Neuronal stem cell (in vitro differentiated cells): ENCODE data around the gene DPP6.

ENCODE experiments used
- DNase-seq: peaks from one replicate; pipeline ENCODE4 v3.0.0-alpha.2; 2013; ENCODE audit warnings: low spot score
- H2AFZ ChIP-seq: one replicate; pipeline ENCODE4 v1.6.1; 2013; ENCODE audit warnings: mild to moderate bottlenecking, low read length, inconsistent platforms
- H2AK5ac ChIP-seq: 2 replicates; pipeline ENCODE4 v1.6.1; 2013; ENCODE audit warnings: low read depth, mild to moderate bottlenecking, inconsistent platforms, low read length, moderate library complexity, mixed read lengths
- H2BK120ac ChIP-seq: 2 replicates; pipeline ENCODE4 v1.6.1; 2013; ENCODE audit warnings: low read depth, mild to moderate bottlenecking, inconsistent platforms, low read length, moderate library complexity, mixed read lengths
- H2BK12ac ChIP-seq: one replicate; pipeline ENCODE4 v1.6.1; 2013; ENCODE audit warnings: low read length, inconsistent platforms
- H2BK15ac ChIP-seq: 2 replicates; pipeline ENCODE4 v1.6.1; 2013; ENCODE audit warnings: mild to moderate bottlenecking, low read length, inconsistent platforms, mixed read lengths
- H2BK5ac ChIP-seq: one replicate; pipeline ENCODE4 v1.6.1; 2013; ENCODE audit warnings: inconsistent platforms, mild to moderate bottlenecking, low read length, moderate library complexity
- H3K14ac ChIP-seq: one replicate; pipeline ENCODE4 v1.6.1; 2013; ENCODE audit warnings: low read length, inconsistent platforms
- H3K18ac ChIP-seq: 2 replicates; pipeline ENCODE4 v1.6.1; 2013; ENCODE audit warnings: low read length, inconsistent platforms
- H3K23ac ChIP-seq: 2 replicates; pipeline ENCODE4 v1.6.1; 2013; ENCODE audit warnings: low read depth, mild to moderate bottlenecking, mixed read lengths, low read length, inconsistent platforms; ENCODE audit not compliant: poor library complexity
- H3K27ac ChIP-seq: replicated peaks from 3 replicates; pipeline ENCODE4 v1.5.1; 2013; ENCODE audit warnings: low read length, inconsistent platforms
- H3K27me3 ChIP-seq, 3 experiments: 2 replicates each; pipeline ENCODE4 v1.6.1; 2013; ENCODE audit warnings: low read length in 3 of 3, mild to moderate bottlenecking in 2 of 3, inconsistent platforms in 1 of 3, low read depth in 1 of 3, mixed read lengths in 1 of 3, moderate library complexity in 1 of 3; ENCODE audit not compliant: control insufficient read depth in 3 of 3, insufficient read depth in 3 of 3
- H3K36me3 ChIP-seq, 2 donors: replicated peaks in 1 of 2; 2 replicates each; pipeline ENCODE4 v1.6.1; 2013; ENCODE audit warnings: low read length in 2 of 2; ENCODE audit not compliant: control insufficient read depth in 2 of 2, insufficient read depth in 2 of 2
- H3K4ac ChIP-seq: 2 replicates; pipeline ENCODE4 v1.6.1; 2013; ENCODE audit warnings: inconsistent platforms, mild to moderate bottlenecking, low read length, moderate library complexity
- H3K4me1 ChIP-seq, 2 donors: 1 replicate in 1 of 2; 2 replicates in 1 of 2; pipeline ENCODE4 v1.6.1; 2013; ENCODE audit warnings: low read length in 2 of 2, low read depth in 1 of 2; ENCODE audit not compliant: control insufficient read depth in 2 of 2, insufficient read depth in 1 of 2
- H3K4me2 ChIP-seq: one replicate; pipeline ENCODE4 v1.6.1; 2013; ENCODE audit warnings: mild to moderate bottlenecking, low read length, inconsistent platforms; ENCODE audit not compliant: insufficient read depth, poor library complexity, severe bottlenecking
- H3K4me3 ChIP-seq, 2 donors: 2 replicates each; pipeline ENCODE4 v1.5.1; 2013; ENCODE audit warnings: low read length in 2 of 2, mild to moderate bottlenecking in 2 of 2, inconsistent platforms in 1 of 2, moderate library complexity in 1 of 2
- H3K79me1 ChIP-seq: one replicate; pipeline ENCODE4 v1.6.1; 2013; ENCODE audit warnings: low read depth, mild to moderate bottlenecking, inconsistent platforms, low read length, moderate library complexity
- H3K9ac ChIP-seq: one replicate; pipeline ENCODE4 v1.6.1; 2013; ENCODE audit warnings: mild to moderate bottlenecking, low read depth, low read length, inconsistent platforms; ENCODE audit not compliant: poor library complexity
- H3K9me3 ChIP-seq, 2 donors: replicated peaks in 1 of 2; 2 replicates each; pipeline versions ENCODE3 to v1.6.1; 2013; ENCODE audit warnings: low read length in 2 of 2, mild to moderate bottlenecking in 2 of 2, inconsistent platforms in 1 of 2, low read depth in 1 of 2, mixed read lengths in 1 of 2, moderate library complexity in 1 of 2; ENCODE audit not compliant: control insufficient read depth in 2 of 2, insufficient read depth in 1 of 2
- H4K8ac ChIP-seq: one replicate; pipeline ENCODE4 v1.6.1; 2013; ENCODE audit warnings: low read depth, mild to moderate bottlenecking, inconsistent platforms, low read length, moderate library complexity
- H4K91ac ChIP-seq: one replicate; pipeline ENCODE4 v1.6.1; 2013; ENCODE audit warnings: low read length, low read depth, mild to moderate bottlenecking, inconsistent platforms; ENCODE audit not compliant: poor library complexity
- WGBS, 2 donors: extraction: QIAGEN DNeasy Blood & Tissue Kit; methylation state at CpG; one replicate each; pipeline ENCODE4 v1.1.7; 2013; ENCODE audit warnings: missing lambda C conversion rate in 2 of 2, mixed read lengths in 1 of 2; ENCODE audit not compliant: insufficient read length in 2 of 2, insufficient replicate concordance in 1 of 2; ENCODE audit errors: extremely low coverage in 2 of 2; 5-methylcytosine and 5-hydroxymethylcytosine counted together

Gene DPP6

GRCh38 chr7:154864523-154864891 is 812.3 kb downstream of the DPP6 start:
- H3K4me2 ChIP-seq = no peak overlapping the region
- no peak overlapping the region for H2AK5ac ChIP-seq
- H3K27me3 ChIP-seq = peaks cover 0 to 27% (median 0%) of the 10 kb centered on the region in 3 experiments
- no peak for DNase-seq
- no peak overlapping the region for H2AFZ ChIP-seq
- no peak overlapping the region for H2BK5ac ChIP-seq
- no peaks in the 10 kb centered on the region for H3K36me3 ChIP-seq
- no peak overlapping the region for H3K27ac ChIP-seq
- no CpG with 5 or more reads among the region's 6 CpGs for WGBS, 2 donors
- no peak overlapping the region for H4K8ac ChIP-seq
- no peaks in the 10 kb centered on the region for H3K9me3 ChIP-seq
- H4K91ac ChIP-seq = no peak overlapping the region
- no peak overlapping the region for H3K18ac ChIP-seq
- H2BK12ac ChIP-seq = no peak overlapping the region
- no peak overlapping the region for H2BK15ac ChIP-seq
- H2BK120ac ChIP-seq = no peak overlapping the region
- no peak overlapping the region for H3K23ac ChIP-seq
- H3K4ac ChIP-seq = no peak overlapping the region
- H3K14ac ChIP-seq = no peak overlapping the region
- no peaks in the 10 kb centered on the region for H3K79me1 ChIP-seq
- H3K4me3 ChIP-seq = no peak overlapping the region
- H3K4me1 ChIP-seq = peaks cover 0 to 12% of the 10 kb centered on the region in 2 donors
- no peak overlapping the region for H3K9ac ChIP-seq

GRCh38 chr7:154865984-154866685 is 813.9 kb downstream of the DPP6 start:
- Histone ChIP-seq H4K91ac (no peak overlapping the region), H3K4ac (no peak overlapping the region), H2AFZ (no peak overlapping the region), H3K18ac (peak overlapping the region; percentile 22), H3K9me3 (no peaks in the 10 kb centered on the region), H2BK15ac (no peak overlapping the region), H3K36me3 (no peaks in the 10 kb centered on the region), H3K27me3 (peaks cover 0 to 21% (median 0%) of the 10 kb centered on the region in 3 experiments), H4K8ac (no peak overlapping the region), H2BK120ac (no peak overlapping the region), H3K27ac (no peak overlapping the region), H3K4me2 (no peak overlapping the region), H3K4me1 (peaks cover 0 to 12% of the 10 kb centered on the region in 2 donors), H3K9ac (no peak overlapping the region), H2BK5ac (no peak overlapping the region), H3K14ac (no peak overlapping the region), H3K23ac (no peak overlapping the region), H3K79me1 (no peaks in the 10 kb centered on the region), H2BK12ac (no peak overlapping the region), H3K4me3 (no peak overlapping the region), H2AK5ac (no peak overlapping the region)
- DNase-seq = no peak
- no CpG with 5 or more reads among the region's 14 CpGs for WGBS, 2 donors

GRCh38 chr7:154867068-154867467 is 814.9 kb downstream of the DPP6 start:
- no peaks in the 10 kb centered on the region for H3K9me3 ChIP-seq
- H2BK12ac ChIP-seq = no peak overlapping the region
- no peak overlapping the region for H2BK15ac ChIP-seq
- no peak overlapping the region for H2AK5ac ChIP-seq
- DNase-seq = no peak
- H3K27me3 ChIP-seq = peaks cover 0 to 25% (median 0%) of the 10 kb centered on the region in 3 experiments
- H3K4me1 ChIP-seq = peaks cover 0 to 12% of the 10 kb centered on the region in 2 donors
- H3K36me3 ChIP-seq = no peaks in the 10 kb centered on the region
- H3K14ac ChIP-seq = no peak overlapping the region
- H3K18ac ChIP-seq = no peak overlapping the region
- H3K9ac ChIP-seq = no peak overlapping the region
- H3K4me2 ChIP-seq = no peak overlapping the region
- no peak overlapping the region for H4K8ac ChIP-seq
- no peak overlapping the region for H3K4ac ChIP-seq
- H3K27ac ChIP-seq = no peak overlapping the region
- no peaks in the 10 kb centered on the region for H3K79me1 ChIP-seq
- WGBS, 2 donors = no CpG with 5 or more reads among the region's 10 CpGs
- no peak overlapping the region for H4K91ac ChIP-seq
- no peak overlapping the region for H2BK120ac ChIP-seq
- no peak overlapping the region for H3K4me3 ChIP-seq
- H3K23ac ChIP-seq = no peak overlapping the region
- H2BK5ac ChIP-seq = no peak overlapping the region
- no peak overlapping the region for H2AFZ ChIP-seq

- Histone ChIP-seq H3K18ac (peak overlapping the region; percentile 80), H4K8ac (no peak overlapping the region), H3K4me3 (no peak overlapping the region), H3K23ac (no peak overlapping the region), H2BK5ac (no peak overlapping the region), H2BK15ac (no peak overlapping the region), H3K14ac (no peak overlapping the region), H3K4me2 (no peak overlapping the region), H3K27ac (no peak overlapping the region), H3K9me3 (peaks cover 0 to 3% of the 10 kb centered on the region in 2 donors), H2BK120ac (no peak overlapping the region), H4K91ac (no peak overlapping the region), H3K27me3 (peaks cover 0 to 22% (median 2%) of the 10 kb centered on the region in 3 experiments), H3K4me1 (peaks cover 0 to 16% of the 10 kb centered on the region in 2 donors), H3K36me3 (peaks cover 0 to 2% of the 10 kb centered on the region in 2 donors), H2AFZ (no peak overlapping the region), H2AK5ac (no peak overlapping the region), H3K4ac (no peak overlapping the region), H2BK12ac (no peak overlapping the region), H3K79me1 (no peaks in the 10 kb centered on the region), H3K9ac (no peak overlapping the region)
- WGBS, 2 donors = no CpG with 5 or more reads among the region's 11 CpGs
- no peak for DNase-seq
These were observed 816.7 kb downstream of the DPP6 start for GRCh38 chr7:154868921-154869320.
